ENCODE data around the gene THSD4. TPM values are rescaled to one million over a fixed set of nuclear protein-coding genes. Genes with fewer than 3 reads are reported as not detected.

THSD4 gene
- total RNA-seq, 1 experiment from 2014 or later: 29.0 TPM

GRCh38 chr15:71182522-71182921, 67.3 kb downstream of the THSD4 start:
- Histone ChIP-seq H2AFZ (ENCODE audit: low read length) (no peak overlapping the region), H3K4me2 (ENCODE audit: low read length) (no peak overlapping the region), H3F3A (ENCODE audit: low read length, unreplicated experiment) (no peaks in the 10 kb centered on the region), H3K27me3 (ENCODE audit: low read length) (no peaks in the 10 kb centered on the region), H3K9me2 (replicated peaks; ENCODE audit: low read length) (no peaks in the 10 kb centered on the region), H3K36me3 (ENCODE audit: low read depth, low read length) (peaks cover 3% of the 10 kb centered on the region; the same call in 1 of the 2 replicates), H3K4me3 (ENCODE audit: low read length) (no peak overlapping the region), H3K4me1 (ENCODE audit: insufficient read depth, low read length) (no peaks in the 10 kb centered on the region), H3K9ac (ENCODE audit: low read length) (no peak overlapping the region), H3K9me3 (ENCODE audit: low read length) (no peaks in the 10 kb centered on the region), H3K79me2 (ENCODE audit: low read length) (no peaks in the 10 kb centered on the region), H3K27ac (ENCODE audit: low read length) (no peak overlapping the region), H4K20me1 (ENCODE audit: low read length) (no peaks in the 10 kb centered on the region)
- ChIA-PET CTCF (no interaction called here), POLR2A (ENCODE audit: unreplicated experiment) (no interaction called here)
- no peak for DNase-seq
- no peak for ATAC-seq
- no peak for TF ChIP-seq EZH2 (IDR thresholded peaks at IDR 0.05; ENCODE audit: low read length, unreplicated experiment)
- no peak for TF ChIP-seq CTCF (conservative IDR thresholded peaks at IDR 0.05; ENCODE audit: low read depth, low read length)
- no peak for TF ChIP-seq EZH2phosphoT487 (IDR thresholded peaks at IDR 0.05; ENCODE audit: borderline replicate concordance, low read length)
- no TSS peak for BruUV-seq (replicated peaks)
- intact Hi-C loops (cut with micrococcal nuclease): no loop called here

- no TSS peak for BruUV-seq (replicated peaks)
- H3K36me3 ChIP-seq (ENCODE audit: low read depth, low read length): peaks cover 7% of the 10 kb centered on the region; the same call in 1 of the 2 replicates
- no peaks in the 10 kb centered on the region for H3K4me1 ChIP-seq (ENCODE audit: insufficient read depth, low read length)
- H3K4me3 ChIP-seq (ENCODE audit: low read length): no peak overlapping the region
- no peak overlapping the region for H3K4me2 ChIP-seq (ENCODE audit: low read length)
- H3F3A ChIP-seq (ENCODE audit: low read length, unreplicated experiment): no peaks in the 10 kb centered on the region
- no peak for TF ChIP-seq CTCF (conservative IDR thresholded peaks at IDR 0.05; ENCODE audit: low read depth, low read length)
- TF ChIP-seq EZH2 (IDR thresholded peaks at IDR 0.05; ENCODE audit: low read length, unreplicated experiment): no peak
- no peak for TF ChIP-seq EZH2phosphoT487 (IDR thresholded peaks at IDR 0.05; ENCODE audit: borderline replicate concordance, low read length)
- no peaks in the 10 kb centered on the region for H3K79me2 ChIP-seq (ENCODE audit: low read length)
- H3K9ac ChIP-seq (ENCODE audit: low read length): no peak overlapping the region
- CTCF ChIA-PET: no interaction called here
- no peaks in the 10 kb centered on the region for H4K20me1 ChIP-seq (ENCODE audit: low read length)
- DNase-seq (no peak), ATAC-seq (no peak)
- H2AFZ ChIP-seq (ENCODE audit: low read length): no peak overlapping the region
- H3K9me3 ChIP-seq (ENCODE audit: low read length): no peaks in the 10 kb centered on the region
- POLR2A ChIA-PET (ENCODE audit: unreplicated experiment): no interaction called here
- H3K27ac ChIP-seq (ENCODE audit: low read length): no peak overlapping the region
- H3K9me2 ChIP-seq (replicated peaks; ENCODE audit: low read length): no peaks in the 10 kb centered on the region
- intact Hi-C loops (cut with micrococcal nuclease): no loop called here
- H3K27me3 ChIP-seq (ENCODE audit: low read length): no peaks in the 10 kb centered on the region
These were observed 67.8 kb downstream of the THSD4 start for GRCh38 chr15:71183063-71183462.

GRCh38 chr15:71185706-71186105, 70.4 kb downstream of the THSD4 start:
- no peaks in the 10 kb centered on the region for H3K27me3 ChIP-seq (ENCODE audit: low read length)
- no peaks in the 10 kb centered on the region for H3F3A ChIP-seq (ENCODE audit: low read length, unreplicated experiment)
- BruUV-seq (replicated peaks): no TSS peak
- no peak overlapping the region for H2AFZ ChIP-seq (ENCODE audit: low read length)
- H3K9me3 ChIP-seq (ENCODE audit: low read length): no peaks in the 10 kb centered on the region
- H3K36me3 ChIP-seq (ENCODE audit: low read depth, low read length): peaks cover 13% of the 10 kb centered on the region; the same call in 1 of the 2 replicates
- H3K9ac ChIP-seq (ENCODE audit: low read length): no peak overlapping the region
- ChIA-PET CTCF (no interaction called here), POLR2A (ENCODE audit: unreplicated experiment) (no interaction called here)
- H3K79me2 ChIP-seq (ENCODE audit: low read length): 0 out of 2 replicates have a peak, but pooled peaks cover 4% of the 10 kb centered on the region
- DNase-seq: no peak
- intact Hi-C loops (cut with micrococcal nuclease): no loop called here
- no peak overlapping the region for H3K4me3 ChIP-seq (ENCODE audit: low read length)
- ATAC-seq: no peak
- no peak for TF ChIP-seq CTCF (conservative IDR thresholded peaks at IDR 0.05; ENCODE audit: low read depth, low read length)
- no peak for TF ChIP-seq EZH2phosphoT487 (IDR thresholded peaks at IDR 0.05; ENCODE audit: borderline replicate concordance, low read length)
- no peak for TF ChIP-seq EZH2 (IDR thresholded peaks at IDR 0.05; ENCODE audit: low read length, unreplicated experiment)
- no peaks in the 10 kb centered on the region for H3K9me2 ChIP-seq (replicated peaks; ENCODE audit: low read length)
- no peak overlapping the region for H3K4me2 ChIP-seq (ENCODE audit: low read length)
- H4K20me1 ChIP-seq (ENCODE audit: low read length): no peaks in the 10 kb centered on the region
- no peaks in the 10 kb centered on the region for H3K4me1 ChIP-seq (ENCODE audit: insufficient read depth, low read length)
- H3K27ac ChIP-seq (ENCODE audit: low read length): no peak overlapping the region
